ENCODE results near the gene TRAP1.

- TF ChIP-seq CTCF (conservative IDR thresholded peaks at IDR 0.05; ENCODE audit: low read depth, low read length): no peak
- TF ChIP-seq EZH2 (IDR thresholded peaks at IDR 0.05; ENCODE audit: low read length, unreplicated experiment): no peak
- TF ChIP-seq EZH2phosphoT487 (IDR thresholded peaks at IDR 0.05; ENCODE audit: borderline replicate concordance, low read length): no peak
Observed at GRCh38 chr16:3738128-3738527, 20.8 kb upstream of the TRAP1 start.

All from PC-3 (cell line).